Lower lobe of right lung (tissue), 2 donors: ENCODE measurements around the gene NKG7. TPM values are rescaled to one million over a fixed set of nuclear protein-coding genes. Genes with fewer than 3 reads are reported as not detected.

Source experiments
- ATAC-seq, 2 donors: fragments of 200-7000 bp; cut with Tn5 transposase; one replicate each; pipeline ENCODE4 v1.9.1; 2020 to 2022; ENCODE audit warnings: mild to moderate bottlenecking in 2 of 2, moderate library complexity in 2 of 2
- DNase-seq: peaks from one replicate; pipeline ENCODE4 v3.0.0-alpha.2; 2020
- H3K27ac ChIP-seq: fragments of 200-600 bp; one replicate; pipeline ENCODE4 v1.8.0; 2022
- H3K27me3 ChIP-seq: fragments of 200-600 bp; one replicate; pipeline ENCODE4 v1.8.0; 2022; ENCODE audit warnings: low read depth
- H3K36me3 ChIP-seq: fragments of 200-600 bp; one replicate; pipeline ENCODE4 v1.8.0; 2022; ENCODE audit warnings: mild to moderate bottlenecking
- H3K4me1 ChIP-seq: fragments of 200-600 bp; one replicate; pipeline ENCODE4 v1.8.0; 2022
- H3K4me3 ChIP-seq: fragments of 200-600 bp; one replicate; pipeline ENCODE4 v1.8.0; 2022; ENCODE audit warnings: mild to moderate bottlenecking
- H3K9me3 ChIP-seq: fragments of 200-600 bp; one replicate; pipeline ENCODE4 v1.8.0; 2022
- CTCF ChIP-seq: fragments of 200-600 bp; IDR thresholded peaks from one replicate; pipeline ENCODE4 v1.8.0; 2022; ENCODE audit warnings: antibody characterized with exemption, mild to moderate bottlenecking
- intact Hi-C: fragments of 100-400 bp; cut with DNase I; formaldehyde crosslinking; loops from one replicate; pipeline ENCODE4 v1.11.0; 2022
- total RNA-seq: library from RNA; stranded (reverse); fragmentation: NEBNext Ultra II Directional; extraction: Animal tissue kit (Norgen Biotek cat#: 25700); gene quantifications from one replicate; pipeline ENCODE4 v1.2.1, GENCODE V29; 2021
- donor health status: DM: no; HTN: yes; CAD: no; lungs with severe emphysema.

The NKG7 gene
- total RNA-seq, 1 donor from 2014 or later: 31.7 TPM

GRCh38 chr19:51321799-51322198 lies 50.7 kb downstream of the NKG7 start:
- Histone ChIP-seq H3K4me1 (no peaks in the 10 kb centered on the region), H3K27me3 (peaks cover 25% of the 10 kb centered on the region), H3K9me3 (no peaks in the 10 kb centered on the region), H3K27ac (no peak overlapping the region), H3K36me3 (no peaks in the 10 kb centered on the region), H3K4me3 (no peak overlapping the region)
- ATAC-seq (no peak), DNase-seq (no peak)
- intact Hi-C loops: no loop called here
- no peak for TF ChIP-seq CTCF

Other genes starting within 250 kb of the NKG7 start
- 24.8 TPM for gene SIGLEC9, start 247.7 kb downstream of the NKG7 start, total RNA-seq
- gene SIGLEC7, start 230.4 kb downstream of the NKG7 start, total RNA-seq: 10.0 TPM
- 32.0 TPM for gene CD33, start 147.6 kb downstream of the NKG7 start, total RNA-seq
- gene SIGLECL1, start 121.6 kb downstream of the NKG7 start, total RNA-seq: not detected
- not detected for gene IGLON5, start 61.0 kb downstream of the NKG7 start, total RNA-seq
- gene VSIG10L, start 30.5 kb downstream of the NKG7 start, total RNA-seq: 3.2 TPM
- gene ETFB, start 6.3 kb downstream of the NKG7 start, total RNA-seq: 59.8 TPM
- gene CLDND2, start 3.7 kb downstream of the NKG7 start, total RNA-seq: 1.9 TPM
- not detected for gene LIM2, start 15.3 kb upstream of the NKG7 start, total RNA-seq
- gene C19orf84, start 17.9 kb upstream of the NKG7 start, total RNA-seq: not detected
- gene SIGLEC10, start 45.0 kb upstream of the NKG7 start, total RNA-seq: 17.4 TPM
- gene SIGLEC8, start 85.8 kb upstream of the NKG7 start, total RNA-seq: 3.0 TPM
- gene CEACAM18, start 105.9 kb upstream of the NKG7 start, total RNA-seq: not detected
- 5.9 TPM for gene SIGLEC12, start 129.1 kb upstream of the NKG7 start, total RNA-seq
- gene SIGLEC6, start 159.0 kb upstream of the NKG7 start, total RNA-seq: 6.5 TPM
- gene ZNF175, start 198.6 kb upstream of the NKG7 start, total RNA-seq: 17.1 TPM